ENCODE results near the gene GLIS2. TPM values are rescaled to one million over a fixed set of nuclear protein-coding genes. Genes with fewer than 3 reads are reported as not detected.

The GLIS2 gene
- total RNA-seq, 2 experiments from 2014 or later: 0.15 to 0.25 TPM

DNA sequence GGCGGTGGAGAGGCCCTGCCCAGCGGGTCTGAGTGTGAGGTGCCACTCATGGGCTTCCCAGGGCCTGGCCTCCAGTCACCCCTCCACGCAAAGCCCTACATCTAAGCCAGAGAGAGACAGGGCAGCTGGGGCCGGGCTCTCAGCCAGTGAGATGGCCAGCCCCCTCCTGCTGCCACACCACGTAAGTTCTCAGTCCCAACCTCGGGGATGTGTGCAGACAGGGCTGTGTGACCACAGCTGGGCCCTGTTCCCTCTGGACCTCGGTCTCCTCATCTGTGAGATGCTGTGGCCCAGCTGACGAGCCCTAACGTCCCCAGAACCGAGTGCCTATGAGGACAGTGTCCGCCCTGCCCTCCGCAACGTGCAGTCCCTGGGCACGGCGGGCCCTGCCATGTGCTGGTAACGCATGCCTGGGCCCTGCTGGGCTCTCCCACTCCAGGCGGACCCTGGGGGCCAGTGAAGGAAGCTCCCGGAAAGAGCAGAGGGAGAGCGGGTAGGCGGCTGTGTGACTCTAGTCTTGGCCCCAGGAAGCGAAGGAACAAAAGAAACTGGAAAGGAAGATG lies 67.0 kb downstream of the GLIS2 start:
- ChIA-PET POLR2A (no interaction called here), CTCF (interaction anchor here (1.3 kb wide), 1 partner anchor 22 kb away, joined by 3 read pairs; no protein-coding TSS in a partner anchor)

GRCh38 chr16:4383591-4384444 lies 68.0 kb downstream of the GLIS2 start:
- POLR2A ChIA-PET: no interaction called here

DNA sequence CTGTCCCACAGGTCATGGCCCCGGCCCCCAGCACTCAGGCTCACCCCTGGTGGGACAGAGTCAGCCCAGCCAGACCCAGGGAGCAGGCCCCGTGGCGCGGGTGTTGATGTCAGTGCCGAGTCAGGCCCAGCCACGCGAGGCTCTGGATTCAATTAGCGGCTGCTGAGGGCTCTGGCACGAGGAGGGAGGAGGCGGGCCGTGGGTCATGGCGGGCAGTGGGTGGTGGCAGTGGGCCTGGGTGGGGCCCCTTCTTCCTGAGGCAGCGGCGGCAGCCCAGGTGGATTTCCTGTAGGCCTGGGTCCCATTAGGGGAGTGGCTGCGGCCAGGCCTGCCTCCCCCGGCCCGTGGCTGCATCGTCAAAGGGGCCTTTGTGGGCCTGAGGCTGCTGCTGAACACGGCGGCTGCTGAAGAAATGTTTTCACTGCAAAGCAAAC lies 68.7 kb downstream of the GLIS2 start:
- POLR2A ChIA-PET: no interaction called here
- CTCF ChIA-PET: no interaction called here

More at GRCh38 chr16:4383591-4384444, 68.0 kb downstream of the GLIS2 start:
- CTCF ChIA-PET: no interaction called here

- POLR2A ChIA-PET: no interaction called here
- CTCF ChIA-PET: no interaction called here
These were observed 69.4 kb downstream of the GLIS2 start for GRCh38 chr16:4385066-4385788.

DNA sequence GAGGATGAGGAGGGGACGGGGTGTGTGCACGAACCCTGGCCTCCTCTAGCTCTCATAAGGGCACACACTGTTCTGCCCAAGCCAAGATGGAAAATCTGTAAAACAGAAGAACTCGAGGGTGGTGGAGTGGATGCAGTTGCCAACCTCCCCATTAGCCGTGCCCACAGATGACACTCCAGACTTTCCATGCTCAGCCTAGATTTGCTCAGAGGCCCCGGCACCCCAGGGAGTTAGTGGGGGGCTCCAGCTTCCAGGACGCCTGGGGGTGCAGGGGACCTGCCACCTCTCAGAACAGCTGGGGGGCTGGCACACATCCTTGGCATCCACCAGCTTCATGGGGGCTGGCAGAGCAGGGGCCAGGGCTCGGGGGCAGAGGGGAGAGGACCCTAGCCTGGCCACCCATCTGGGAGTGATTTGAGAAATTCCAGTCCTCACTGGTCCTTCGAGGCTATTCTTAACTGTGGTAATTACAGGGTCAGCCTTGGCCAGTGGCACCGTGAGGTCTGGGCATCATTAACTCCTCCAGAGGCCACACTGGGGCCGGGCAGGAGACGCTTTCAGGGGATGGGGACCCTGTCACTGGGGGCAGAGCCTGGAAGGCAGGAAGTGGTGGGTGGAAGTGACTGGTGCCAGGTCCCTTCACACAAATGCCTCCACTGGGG lies 70.1 kb downstream of the GLIS2 start:
- ChIA-PET CTCF (no interaction called here), POLR2A (interaction anchor here (1.0 kb wide), 1 partner anchor 13 kb away, joined by 4 read pairs; no protein-coding TSS in a partner anchor)

- ChIA-PET CTCF (no interaction called here), POLR2A (interaction anchor here (1.0 kb wide), 1 partner anchor 14 kb away, joined by 4 read pairs; no protein-coding TSS in a partner anchor)
These were observed 70.6 kb downstream of the GLIS2 start for GRCh38 chr16:4386451-4386805.

DNA sequence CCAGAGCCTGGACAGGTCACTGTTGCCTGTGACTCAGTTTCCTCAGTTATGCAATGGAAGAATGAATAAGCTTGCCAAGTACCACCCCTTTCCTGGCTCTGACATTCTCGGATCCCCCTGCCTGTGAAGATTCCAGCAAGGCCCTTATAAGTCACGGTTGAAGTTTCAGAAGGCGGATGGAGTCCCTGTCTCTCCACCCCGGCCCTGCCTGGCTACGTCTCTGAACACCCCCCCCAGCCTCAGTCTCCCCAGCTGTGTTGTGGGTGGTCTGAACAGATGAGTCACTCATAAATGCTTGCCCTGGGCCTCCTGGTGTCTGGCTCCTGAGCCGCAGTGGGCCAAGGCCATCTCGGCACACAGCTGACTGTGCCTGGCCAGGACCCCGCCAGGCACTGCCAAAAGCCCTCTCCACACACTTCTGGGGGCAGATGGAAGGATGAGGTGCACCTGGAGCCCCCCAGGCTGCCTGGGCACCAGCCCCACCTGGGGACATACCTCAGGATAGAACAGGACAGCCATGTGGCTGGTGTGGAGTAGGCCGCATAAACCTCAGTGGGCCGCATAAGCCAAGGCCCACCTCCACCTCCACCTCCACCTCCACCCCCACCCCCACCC lies 71.2 kb downstream of the GLIS2 start:
- POLR2A ChIA-PET: no interaction called here
- CTCF ChIA-PET: no interaction called here

GRCh38 chr16:4387781-4388180 lies 71.9 kb downstream of the GLIS2 start:
- ChIA-PET POLR2A (no interaction called here), CTCF (interaction anchor here (7.8 kb wide), 1 partner anchor 15 kb away, joined by 45 read pairs; no protein-coding TSS in a partner anchor)

DNA sequence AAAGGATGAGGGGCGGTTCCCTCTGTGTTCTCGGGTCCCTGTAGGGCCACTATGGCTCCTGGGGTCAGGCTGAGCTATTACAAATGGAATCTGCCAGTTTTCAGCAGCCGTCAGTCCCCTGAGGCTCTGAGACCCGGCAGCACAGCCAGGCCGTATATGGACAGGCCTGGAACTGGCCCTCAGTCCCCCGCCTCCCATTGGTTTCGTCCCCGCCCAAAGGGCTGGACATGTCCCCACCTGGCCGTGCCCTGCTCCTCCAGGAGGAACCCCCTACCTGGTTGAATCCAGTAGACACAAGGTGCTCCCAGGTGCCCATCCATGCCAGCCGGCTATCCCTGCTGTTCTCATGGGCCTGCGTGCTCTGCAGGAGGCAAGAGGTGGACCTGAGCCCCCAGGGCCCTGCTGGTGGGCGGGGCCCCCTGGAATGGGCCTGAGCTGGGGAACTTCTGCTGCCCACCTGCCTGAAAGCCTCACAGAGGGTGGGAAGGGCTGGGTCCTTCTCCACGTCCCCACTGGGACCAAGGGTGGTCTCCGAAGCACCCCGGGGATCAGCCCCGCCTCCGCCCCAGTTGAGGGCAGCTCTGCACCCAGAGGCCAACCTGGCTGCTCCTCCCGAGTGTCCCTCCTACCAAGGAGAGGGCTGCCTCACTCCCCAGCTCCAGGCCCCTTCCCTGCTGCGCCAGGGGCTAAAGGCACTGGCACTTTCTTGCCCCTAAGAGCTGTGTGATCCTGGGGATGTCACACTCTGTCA lies 72.6 kb downstream of the GLIS2 start:
- ChIA-PET CTCF (interaction anchor here (7.8 kb wide), 1 partner anchor 14 kb away, joined by 45 read pairs; no protein-coding TSS in a partner anchor), POLR2A (no interaction called here)

Other genes starting within 250 kb of the GLIS2 start
- 1 to 10 TPM; 6.1 to 7.2 TPM for gene ADCY9, start 199.6 kb upstream of the GLIS2 start, total RNA-seq
- not detected for gene SRL, start 74.0 kb upstream of the GLIS2 start, total RNA-seq
- 10 to 100 TPM; 43.3 to 44.4 TPM for gene TFAP4, start 43.0 kb upstream of the GLIS2 start, total RNA-seq
- 10 to 100 TPM; 72.6 to 73.8 TPM for gene PAM16, start 35.3 kb downstream of the GLIS2 start, total RNA-seq
- gene VASN, start 55.8 kb downstream of the GLIS2 start, total RNA-seq: under 1 TPM; 0.13 TPM
- gene CORO7, start 100.5 kb downstream of the GLIS2 start, total RNA-seq: 10 to 100 TPM; 80.2 to 86.3 TPM
- gene DNAJA3, start 109.8 kb downstream of the GLIS2 start, total RNA-seq: 100 to 1,000 TPM; 109 to 111 TPM
- gene NMRAL1, start 158.6 kb downstream of the GLIS2 start, total RNA-seq: 10 to 100 TPM; 67.8 to 70.8 TPM
- 10 to 100 TPM; 92.9 to 94.6 TPM for gene HMOX2, start 160.3 kb downstream of the GLIS2 start, total RNA-seq
- gene CDIP1, start 222.7 kb downstream of the GLIS2 start, total RNA-seq: 10 to 100 TPM; 38.7 to 39.3 TPM
- gene C16orf96, start 240.3 kb downstream of the GLIS2 start, total RNA-seq: under 1 TPM; 0.08 to 0.11 TPM

Data from activated CD8-positive, alpha-beta memory T cell treated with anti-CD3 and anti-CD28 coated beads for 36 hours (primary cell).